HG03196 (cell line): ENCODE data around the gene CFAP221.
"Not testable (repeated sequence)": the region's sequence is repeated elsewhere in the genome, so short reads cannot be mapped to it uniquely, and the experiment has no call there.

Experiments used
- ATAC-seq: cut with Tn5 transposase; IDR thresholded peaks from one replicate; pipeline ENCODE4 v1.9.1; 2021; ENCODE audit not compliant: unreplicated experiment

Gene CFAP221

DNA sequence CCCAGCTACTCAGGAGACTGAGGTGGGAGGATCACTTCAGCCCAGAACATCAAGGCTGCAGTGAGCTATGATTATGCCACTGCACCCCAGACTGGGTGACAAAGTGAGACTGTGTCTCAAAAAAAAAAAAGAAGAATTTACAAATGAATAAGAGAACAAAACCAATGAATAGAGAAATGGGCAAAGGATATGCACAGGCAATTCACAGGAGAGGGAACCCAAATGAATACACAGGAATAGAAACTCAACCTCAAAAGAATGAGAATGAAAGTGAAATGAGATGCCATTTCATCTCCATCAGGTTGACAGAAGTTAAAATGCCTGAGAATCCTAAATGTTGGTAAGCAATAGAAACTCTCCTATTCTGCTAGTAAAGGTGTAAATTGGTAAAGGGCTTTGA, 40.2 kb downstream of the CFAP221 start:
- ATAC-seq = no peak

DNA sequence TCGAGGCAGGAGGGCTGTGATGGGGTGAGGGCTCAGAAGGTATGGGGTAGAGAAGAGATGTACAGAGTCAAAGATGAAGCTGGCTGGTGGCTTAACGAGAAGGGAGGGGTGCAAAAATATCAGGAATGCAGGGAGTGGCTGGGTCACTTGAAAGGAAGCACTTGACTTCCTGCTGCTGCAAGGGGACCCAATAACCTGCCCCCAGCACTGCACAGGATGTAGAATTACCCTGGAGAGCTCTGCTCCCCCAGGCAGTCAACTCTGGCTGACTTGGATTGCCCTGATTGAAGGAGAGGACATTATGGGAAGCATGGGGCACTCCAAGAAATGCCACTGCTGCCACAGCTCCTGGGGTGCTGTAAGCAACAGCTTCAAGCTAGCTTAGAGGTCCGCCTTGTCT, 41.8 kb downstream of the CFAP221 start:
- no peak for ATAC-seq

GRCh38 chr2:119590873-119591272, 46.6 kb downstream of the CFAP221 start:
- no peak for ATAC-seq

DNA sequence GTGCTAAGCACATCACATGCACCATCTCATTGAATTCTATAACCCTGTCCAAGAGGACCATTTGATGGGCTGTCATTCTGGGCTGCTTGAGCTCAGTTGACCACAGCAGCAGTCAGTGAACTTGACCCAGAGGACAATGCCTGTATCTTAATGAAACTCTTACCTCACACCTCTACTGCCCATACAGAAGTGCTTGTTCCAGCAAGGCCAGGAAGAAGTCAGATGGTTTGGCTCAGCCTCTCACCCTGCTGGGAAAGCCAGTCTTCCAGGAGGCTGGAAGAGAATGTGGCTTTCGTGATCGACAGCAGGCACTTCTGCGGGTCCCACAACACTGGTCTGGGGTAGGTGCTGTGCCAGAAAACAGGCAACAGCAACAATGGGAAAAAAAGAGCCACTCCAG, 47.3 kb downstream of the CFAP221 start:
- no peak for ATAC-seq

DNA sequence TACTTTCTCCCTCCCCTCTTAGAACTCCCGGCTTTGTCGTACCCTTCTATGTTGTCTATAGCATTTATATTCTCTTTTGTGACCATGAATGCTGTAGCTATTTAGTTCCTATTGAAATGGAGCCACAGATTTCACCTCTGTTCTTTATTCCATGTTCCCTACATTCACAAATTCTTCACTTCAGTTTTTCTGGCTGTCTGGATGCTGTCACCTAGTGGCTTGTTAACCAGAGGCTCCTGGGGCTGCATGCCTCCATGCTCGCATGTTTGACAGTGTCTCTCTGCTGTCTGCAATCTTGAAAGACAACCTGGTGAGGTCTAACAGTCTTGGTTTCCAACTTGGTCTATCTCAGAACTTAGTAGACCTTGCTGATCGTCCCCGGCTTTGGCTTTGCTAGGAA, 48.2 kb downstream of the CFAP221 start:
- ATAC-seq = no peak

GRCh38 chr2:119596638-119597037, 52.4 kb downstream of the CFAP221 start:
- no peak for ATAC-seq

GRCh38 chr2:119598596-119599263, 54.5 kb downstream of the CFAP221 start:
- ATAC-seq = no peak

DNA sequence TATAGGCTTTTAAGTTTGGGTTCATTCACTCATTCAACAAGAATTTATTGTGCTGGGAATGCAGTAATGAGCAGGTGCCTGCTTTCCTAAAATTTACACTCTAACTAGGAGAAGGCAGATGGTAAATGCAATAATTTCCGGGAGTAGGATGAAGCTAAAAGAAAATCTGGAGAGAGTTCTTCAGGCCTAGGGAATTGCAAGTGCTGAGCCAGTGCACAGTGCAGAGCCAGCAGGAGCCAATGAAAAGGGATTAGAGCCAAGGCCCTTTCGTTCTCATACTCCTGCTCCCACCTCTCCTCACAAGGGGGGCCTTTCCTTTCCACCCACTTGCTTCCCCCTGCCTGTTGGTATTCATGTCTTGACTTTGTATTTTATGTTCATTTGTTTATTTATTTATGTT, 55.1 kb downstream of the CFAP221 start:
- ATAC-seq = no peak

DNA sequence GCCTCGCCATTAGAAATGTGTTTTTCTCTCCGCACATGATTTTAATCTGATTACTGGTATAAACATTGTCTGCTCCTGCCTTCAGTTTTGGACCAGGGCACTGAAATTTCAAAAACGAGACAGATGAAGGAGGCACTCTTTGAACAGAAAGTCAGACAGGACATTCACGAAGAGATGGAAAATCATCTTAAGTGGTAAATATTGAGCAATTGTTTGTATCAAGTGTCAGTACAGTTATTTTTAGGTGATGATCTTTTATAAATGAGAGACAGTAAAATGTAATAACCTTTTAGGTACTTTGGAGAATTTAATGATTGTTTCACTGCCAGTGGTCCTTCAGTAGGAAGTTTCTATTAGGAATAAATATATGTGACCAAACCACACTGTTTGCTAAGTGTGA, 60.8 kb downstream of the CFAP221 start:
- no peak for ATAC-seq

DNA sequence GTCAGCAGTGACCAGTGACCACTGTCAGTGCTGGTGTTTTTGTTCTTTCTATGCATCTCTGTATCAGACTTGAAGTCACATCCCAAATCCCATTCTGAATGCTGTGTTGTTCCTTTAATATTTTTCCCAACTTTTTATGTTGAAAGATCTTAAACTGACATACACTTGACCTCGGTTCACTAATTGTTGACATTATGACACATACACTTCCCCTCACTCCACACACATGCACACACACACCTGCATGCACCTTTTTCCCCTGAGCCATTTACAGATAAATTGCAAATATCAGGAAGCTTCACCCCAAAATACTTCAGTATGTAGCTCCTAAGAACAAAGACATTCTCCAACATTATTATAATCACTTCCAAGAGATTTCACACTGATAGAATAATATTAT, 62.4 kb downstream of the CFAP221 start:
- ATAC-seq = no peak

GRCh38 chr2:119608553-119608952, 64.3 kb downstream of the CFAP221 start:
- ATAC-seq = no peak

DNA sequence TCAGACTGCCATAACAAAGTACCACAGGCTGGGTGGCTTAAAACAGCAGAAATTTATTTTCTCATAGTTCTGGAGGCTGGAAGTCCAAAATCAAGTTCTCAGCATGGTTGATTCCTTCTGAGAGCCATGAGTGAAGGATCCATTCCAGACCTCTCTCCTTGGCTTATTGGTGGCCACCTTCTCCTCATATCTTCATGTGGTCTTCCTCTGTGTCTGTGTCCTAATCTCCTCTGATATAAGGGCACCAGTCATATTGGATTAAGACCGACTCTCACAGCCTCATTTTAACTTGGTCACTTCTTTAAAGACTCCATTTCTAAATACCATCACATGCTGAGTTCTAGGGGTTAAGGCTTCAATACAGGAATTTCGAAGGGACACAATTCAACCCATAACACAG, 65.1 kb downstream of the CFAP221 start:
- ATAC-seq = no peak

DNA sequence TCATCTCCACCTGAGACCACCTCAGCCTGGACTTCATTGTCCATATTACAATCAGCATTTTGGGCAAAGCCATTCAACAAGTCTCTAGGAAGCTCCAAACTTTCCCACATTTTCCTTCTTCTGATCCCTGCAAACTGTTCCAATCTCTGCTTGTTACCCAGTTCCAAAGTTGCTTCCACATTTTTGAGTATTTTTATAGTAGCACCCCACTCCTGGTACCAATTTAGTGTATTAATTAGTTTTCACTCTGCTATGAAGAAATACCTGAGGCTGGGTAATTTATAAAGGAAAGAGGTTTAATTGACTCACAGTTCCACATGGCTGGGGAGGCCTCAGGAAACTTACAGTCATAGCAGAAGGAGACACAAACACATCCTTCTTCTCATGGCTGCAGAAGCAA, 69.9 kb downstream of the CFAP221 start:
- ATAC-seq = not testable (repeated sequence)

DNA sequence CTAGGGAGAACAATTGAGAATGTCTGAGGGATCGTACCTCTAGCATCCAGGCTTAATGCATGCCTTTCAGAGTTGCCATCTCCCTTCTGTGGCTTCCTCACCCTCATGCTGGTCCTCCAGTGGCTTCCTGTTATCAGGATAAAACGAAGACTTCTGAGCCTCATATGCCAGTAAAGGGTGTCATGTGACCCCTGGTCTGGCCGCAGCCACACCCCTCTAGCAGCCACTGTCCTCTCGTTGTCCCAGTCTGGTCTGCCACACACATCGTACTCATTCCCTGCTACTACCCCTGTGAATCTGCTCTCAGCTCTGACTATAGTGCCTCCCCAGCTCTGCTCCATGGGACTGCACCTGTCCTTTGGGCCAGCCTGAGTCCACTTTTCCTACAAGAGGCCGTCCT, 72.2 kb downstream of the CFAP221 start:
- ATAC-seq = no peak

GRCh38 chr2:119617455-119617854, 73.2 kb downstream of the CFAP221 start:
- ATAC-seq = no peak

DNA sequence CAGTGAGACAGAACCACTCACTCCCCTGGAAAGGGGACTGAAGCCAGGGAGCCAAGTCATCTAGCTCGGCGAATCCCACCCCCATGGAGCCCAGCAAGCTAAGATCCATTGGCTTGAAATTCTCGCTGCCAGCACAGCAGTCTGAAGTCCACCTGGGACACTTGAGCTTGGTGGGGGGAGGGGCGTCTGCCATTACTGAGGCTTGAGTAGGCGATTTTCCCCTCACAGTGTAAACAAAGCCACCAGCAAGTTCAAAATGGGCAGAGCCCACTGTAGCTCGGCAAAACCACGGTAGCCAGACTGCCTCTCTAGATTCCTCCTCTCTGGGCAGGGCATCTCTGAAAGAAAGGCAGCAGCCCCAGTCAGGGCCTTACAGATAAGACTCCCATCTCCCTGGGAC, 74.5 kb downstream of the CFAP221 start:
- not testable (repeated sequence) for ATAC-seq

DNA sequence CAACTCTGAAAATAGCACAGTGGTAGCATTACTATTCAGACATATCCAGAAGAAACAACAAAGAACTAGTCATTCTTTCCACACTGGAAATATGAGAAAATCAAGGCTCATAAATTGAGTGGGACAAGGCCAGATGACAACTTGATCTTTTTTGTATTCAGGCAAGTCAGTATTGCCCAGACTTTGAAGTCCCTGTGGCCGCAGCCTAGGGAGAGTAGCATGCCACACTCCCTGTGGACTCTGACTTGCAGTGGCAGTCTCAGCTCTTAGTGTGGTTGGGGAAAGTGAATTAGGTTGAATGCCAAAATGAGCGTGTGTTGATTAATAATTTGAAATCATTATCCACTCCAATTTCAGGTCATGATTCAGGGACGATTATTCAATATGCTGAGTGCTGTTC, 81.0 kb downstream of the CFAP221 start:
- no peak for ATAC-seq

GRCh38 chr2:119629323-119629825, 85.1 kb downstream of the CFAP221 start:
- ATAC-seq = no peak

- ATAC-seq = no peak
Observed at GRCh38 chr2:119630121-119630520, 85.9 kb downstream of the CFAP221 start.

DNA sequence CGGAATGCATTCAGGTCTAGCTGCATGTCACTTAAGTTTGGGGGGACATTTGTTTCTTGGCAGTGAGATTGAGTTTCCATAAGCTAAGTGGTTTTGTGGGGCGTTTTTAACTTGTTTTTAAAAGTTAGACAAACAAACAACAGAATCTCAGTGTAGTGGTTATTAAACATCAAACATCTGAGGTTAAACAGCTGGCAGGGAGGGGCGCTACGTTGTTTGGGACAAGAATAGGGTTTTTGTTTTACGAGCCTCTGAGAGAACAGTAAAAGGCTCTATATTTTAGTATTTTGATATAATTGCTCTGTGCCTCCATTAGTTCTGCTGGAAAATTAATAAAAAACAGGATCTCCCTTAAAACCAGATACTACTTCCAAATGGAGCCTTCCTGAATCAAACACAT, 93.1 kb downstream of the CFAP221 start:
- ATAC-seq = no peak

GRCh38 chr2:119638246-119638645, 94.0 kb downstream of the CFAP221 start:
- no peak for ATAC-seq

GRCh38 chr2:119638685-119639554, 94.7 kb downstream of the CFAP221 start:
- no peak for ATAC-seq
